ENCODE data around the gene RASGRF2.

The RASGRF2 gene

GRCh38 chr5:81183811-81184748 lies 223.9 kb downstream of the RASGRF2 start:
- TF ChIP-seq CTCF (IDR thresholded peaks at IDR 0.05), result no peak

GRCh38 chr5:81184749-81185110 lies 224.6 kb downstream of the RASGRF2 start:
- TF ChIP-seq CTCF (IDR thresholded peaks at IDR 0.05), result no peak

GRCh38 chr5:81187885-81188284 lies 227.7 kb downstream of the RASGRF2 start:
- no peak for TF ChIP-seq CTCF (IDR thresholded peaks at IDR 0.05)

- TF ChIP-seq CTCF (IDR thresholded peaks at IDR 0.05), result no peak
Measured at GRCh38 chr5:81188962-81189361, 228.8 kb downstream of the RASGRF2 start.

- TF ChIP-seq CTCF (IDR thresholded peaks at IDR 0.05), result no peak
Measured at GRCh38 chr5:81189875-81190498, 229.8 kb downstream of the RASGRF2 start.

- TF ChIP-seq CTCF (IDR thresholded peaks at IDR 0.05), result no peak
Measured at GRCh38 chr5:81191726-81192372, 231.7 kb downstream of the RASGRF2 start.

GRCh38 chr5:81192373-81192750 lies 232.2 kb downstream of the RASGRF2 start:
- TF ChIP-seq CTCF (IDR thresholded peaks at IDR 0.05), result no peak
